Measurements from ENCODE around the gene FRS3. TPM values are rescaled to one million over a fixed set of nuclear protein-coding genes. Genes with fewer than 3 reads are reported as not detected.

Gene FRS3
- total and polyA plus RNA-seq, 2 of the 13 experiments (the other 11 are each of a cell fraction or from before 2014, with no cell fraction given): 3.0 to 7.4 TPM

- TF ChIP-seq ZNF639 (CRISPR knock-in tag; conservative IDR thresholded peaks at IDR 0.05) (no peak), KLF12 (CRISPR knock-in tag; IDR thresholded peaks at IDR 0.05; ENCODE audit: borderline replicate concordance) (no peak), ZNF773 (CRISPR knock-in tag; IDR thresholded peaks at IDR 0.05; ENCODE audit: borderline replicate concordance) (no peak), XRCC5 (optimal IDR thresholded peaks at IDR 0.05; ENCODE audit: low read length) (peak; percentile 23), BRCA1 (CRISPR knock-in tag; IDR thresholded peaks at IDR 0.05) (no peak), ZNF709 (CRISPR knock-in tag; IDR thresholded peaks at IDR 0.05) (0 out of 2 replicates have a peak, but pooled peaks have one; percentile 46), ZFP1 (CRISPR knock-in tag; IDR thresholded peaks at IDR 0.05) (no peak), ZBTB7B (CRISPR knock-in tag; IDR thresholded peaks at IDR 0.05) (peak; percentile 46; the same call in 1 of the 2 replicates), TIGD3 (CRISPR knock-in tag; IDR thresholded peaks at IDR 0.05; ENCODE audit: borderline replicate concordance) (peak; percentile 87; the same call in 1 of the 2 replicates), DNMT3B (CRISPR knock-in tag; conservative IDR thresholded peaks at IDR 0.05) (no peak), ZNF512 (CRISPR knock-in tag; IDR thresholded peaks at IDR 0.05) (no peak), CSRNP2 (CRISPR knock-in tag; conservative IDR thresholded peaks at IDR 0.05; ENCODE audit: low read depth) (no peak), FOXA3 (CRISPR knock-in tag; IDR thresholded peaks at IDR 0.05) (peak; percentile 49; the same call in 1 of the 2 replicates), FOXC1 (CRISPR knock-in tag; IDR thresholded peaks at IDR 0.05; ENCODE audit: borderline replicate concordance) (no peak), DMAP1 (CRISPR knock-in tag; IDR thresholded peaks at IDR 0.05) (no peak), TCF12 (IDR thresholded peaks at IDR 0.05) (no peak), TCF12 (CRISPR knock-in tag; IDR thresholded peaks at IDR 0.05) (no peak), ATF5 (CRISPR knock-in tag; IDR thresholded peaks at IDR 0.05; ENCODE audit: low read depth) (no peak), SIX4 (CRISPR knock-in tag; IDR thresholded peaks at IDR 0.05) (0 out of 2 replicates have a peak, but pooled peaks have one; percentile 18), TERF1 (CRISPR knock-in tag; IDR thresholded peaks at IDR 0.05) (no peak), PHF8 (CRISPR knock-in tag; IDR thresholded peaks at IDR 0.05) (0 out of 2 replicates have a peak, but pooled peaks have one; percentile 17), SAFB2 (CRISPR knock-in tag; IDR thresholded peaks at IDR 0.05; ENCODE audit: borderline replicate concordance, low read depth) (no peak), MIXL1 (CRISPR knock-in tag; IDR thresholded peaks at IDR 0.05) (no peak)
Measured at GRCh38 chr6:41728073-41728936, 51.4 kb downstream of the FRS3 start (continued).
